GM18517 (cell line): ENCODE data around the gene KIF5B.
"Not testable (repeated sequence)": the region's sequence is repeated elsewhere in the genome, so short reads cannot be mapped to it uniquely, and the experiment has no call there.

Source experiments
- ATAC-seq: cut with Tn5 transposase; IDR thresholded peaks from one replicate; pipeline ENCODE4 v1.9.1; 2021; ENCODE audit warnings: mild to moderate bottlenecking, moderate library complexity; ENCODE audit not compliant: unreplicated experiment

Gene KIF5B

DNA sequence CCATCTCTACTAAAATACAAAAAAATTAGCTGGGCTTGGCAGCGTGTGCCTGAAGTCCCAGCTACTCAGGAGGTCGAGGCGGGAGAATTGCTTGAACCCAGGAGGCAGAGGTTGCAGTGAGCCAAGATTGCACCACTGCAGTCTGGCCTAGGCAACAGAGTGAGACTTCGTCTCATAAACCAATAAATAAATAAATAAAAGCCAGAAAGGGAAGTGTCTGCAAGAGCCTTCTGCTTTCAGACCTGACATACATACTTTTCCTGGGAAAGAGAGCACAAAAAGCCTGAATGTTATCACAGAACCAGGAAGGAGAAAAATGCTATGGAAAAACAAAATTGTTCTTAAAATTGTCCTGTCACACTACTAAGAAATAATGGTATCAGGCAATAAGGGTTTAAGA, 4.1 kb upstream of the KIF5B start:
- no peak for ATAC-seq

DNA sequence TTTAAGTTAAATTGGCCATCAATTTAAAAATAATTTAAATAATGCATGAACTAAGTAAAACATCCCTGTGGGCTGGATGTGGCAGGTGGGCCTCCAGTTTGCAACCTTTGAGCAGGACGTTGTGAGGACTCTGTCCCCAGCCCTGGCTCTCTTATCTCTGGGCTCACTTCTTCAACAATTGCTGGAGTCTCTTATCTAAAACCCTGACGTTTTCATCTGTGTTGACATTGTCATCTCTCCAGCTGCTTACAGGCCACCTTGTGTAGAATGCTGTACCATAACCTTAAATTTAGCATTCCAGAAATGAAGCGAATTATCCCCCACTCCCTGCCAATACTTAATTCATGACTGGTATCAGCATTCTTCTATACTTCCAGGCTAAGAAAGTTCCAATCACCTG, 3.2 kb upstream of the KIF5B start:
- no peak for ATAC-seq

DNA sequence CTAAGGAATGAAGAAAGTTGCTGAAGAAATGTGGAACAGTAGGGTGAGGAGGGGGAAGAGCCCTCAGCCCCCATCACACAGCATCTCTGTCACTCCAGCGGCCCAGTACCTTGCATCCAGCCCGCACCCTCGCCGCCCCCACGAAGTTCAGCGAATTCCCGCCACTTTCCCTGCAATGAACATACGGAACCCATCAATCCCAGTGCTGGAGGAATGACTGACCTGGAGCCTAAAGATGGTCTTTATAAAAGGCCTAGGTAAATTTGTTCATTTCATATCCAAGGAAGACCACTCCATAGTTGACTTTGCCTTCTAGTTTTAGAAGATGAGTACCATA, 779 bp upstream of the KIF5B start:
- no peak for ATAC-seq

DNA sequence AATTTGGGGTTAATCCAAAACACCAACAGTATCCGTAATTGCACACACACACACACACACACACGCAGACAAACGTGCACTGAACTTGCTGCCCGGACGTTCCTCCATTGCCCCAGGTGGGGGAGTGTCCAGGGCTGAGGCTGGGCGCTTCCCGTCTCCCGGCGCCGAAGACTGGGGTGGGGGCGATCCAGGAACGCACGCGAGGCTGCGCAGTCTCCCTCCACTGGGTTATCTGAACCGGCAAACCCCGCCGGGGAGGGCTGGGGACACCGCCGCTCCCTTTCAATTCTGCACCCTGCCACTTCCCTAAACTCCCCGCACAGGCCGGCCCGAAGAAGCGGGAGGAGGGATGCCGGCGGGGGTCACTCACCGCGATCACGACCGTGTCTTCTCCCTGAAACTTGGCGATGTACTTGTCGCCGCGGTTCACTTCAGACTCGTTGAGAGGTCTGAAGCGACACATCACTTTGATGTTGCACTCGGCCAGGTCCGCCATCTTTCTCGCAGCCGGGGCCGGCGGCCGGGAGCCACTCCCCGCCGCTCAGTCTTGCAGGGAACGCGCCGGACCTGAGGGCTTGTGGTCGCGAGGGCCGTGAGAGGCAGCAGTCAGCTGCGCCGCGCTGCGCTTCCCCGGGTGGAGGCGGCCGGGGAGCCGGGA, 618 bp downstream of the KIF5B start:
- peak; percentile 56 for ATAC-seq

DNA sequence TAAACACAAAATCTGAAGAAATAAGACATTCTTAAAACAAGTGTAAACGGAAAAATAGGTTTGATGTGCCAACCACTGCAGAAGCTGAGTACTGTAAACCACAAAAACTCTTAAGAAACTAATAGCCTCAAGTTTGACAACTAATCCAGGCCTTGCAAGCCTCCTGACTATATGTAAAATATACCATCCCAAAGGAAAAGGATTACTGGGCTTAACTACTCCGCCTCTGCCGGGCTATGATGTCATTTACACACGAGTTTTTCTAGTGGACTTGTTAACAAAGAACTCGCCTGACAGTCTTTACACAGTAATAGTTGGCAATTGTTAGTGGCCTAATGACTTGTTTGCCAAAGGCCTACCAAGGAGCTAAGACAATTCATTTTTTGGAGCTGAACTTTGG, 2.1 kb downstream of the KIF5B start:
- no peak for ATAC-seq

DNA sequence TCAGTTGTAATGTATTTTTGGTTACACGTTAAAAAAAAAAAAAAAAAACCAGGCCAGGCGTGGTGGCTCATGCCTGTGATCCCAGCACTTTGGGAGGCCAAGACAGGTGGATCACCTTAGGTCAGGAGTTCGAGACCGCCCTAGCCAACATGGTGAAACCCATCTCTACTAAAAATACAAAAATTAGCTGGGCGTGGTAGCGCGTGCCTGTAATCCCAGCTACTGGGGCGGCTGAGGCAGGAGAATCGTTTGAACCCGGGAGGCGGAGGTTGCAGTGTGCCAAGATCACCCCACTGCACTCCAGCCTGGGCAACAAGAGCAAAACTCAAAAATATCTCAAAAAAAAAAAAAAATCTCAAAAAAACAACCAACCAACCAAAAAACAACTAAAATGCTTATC, 2.8 kb downstream of the KIF5B start:
- ATAC-seq = not testable (repeated sequence)

DNA sequence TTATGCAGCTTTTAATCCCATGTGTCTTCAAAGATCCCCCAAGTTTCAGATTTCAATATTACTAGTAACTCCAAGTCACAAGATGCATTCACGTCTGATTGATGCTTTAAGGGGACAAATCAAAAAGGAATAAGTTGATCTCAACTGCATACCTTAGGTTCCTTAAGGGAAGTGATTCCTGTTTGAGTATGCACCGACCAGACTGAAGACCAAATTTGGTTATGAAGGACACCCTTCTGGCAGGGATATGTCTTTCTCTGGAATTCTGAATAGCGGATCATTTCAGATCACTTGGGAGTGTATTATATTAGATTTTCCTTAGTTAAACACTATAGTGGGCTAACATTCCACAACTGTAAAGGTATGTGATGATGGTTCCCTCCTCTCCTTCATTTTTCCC, 4.3 kb downstream of the KIF5B start:
- ATAC-seq = no peak

DNA sequence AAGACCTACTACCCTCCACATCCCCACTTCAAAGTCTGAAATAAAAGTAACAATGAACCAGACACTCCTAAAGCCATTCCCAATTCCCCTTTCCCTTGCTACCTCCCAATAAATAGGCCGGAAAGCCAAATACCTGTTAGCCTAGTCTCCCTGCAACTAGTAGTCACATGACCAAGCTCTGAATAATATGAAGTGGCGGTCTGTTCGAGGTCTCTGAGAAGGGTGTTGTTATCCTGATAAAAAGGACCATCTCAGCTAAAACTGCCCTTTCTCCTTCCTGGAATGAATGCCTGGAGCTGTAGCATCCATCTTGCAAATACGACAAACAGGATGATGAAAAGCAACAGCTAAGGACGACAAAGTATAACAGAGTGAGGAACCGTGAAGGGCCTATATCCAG, 6.0 kb downstream of the KIF5B start:
- no peak for ATAC-seq

DNA sequence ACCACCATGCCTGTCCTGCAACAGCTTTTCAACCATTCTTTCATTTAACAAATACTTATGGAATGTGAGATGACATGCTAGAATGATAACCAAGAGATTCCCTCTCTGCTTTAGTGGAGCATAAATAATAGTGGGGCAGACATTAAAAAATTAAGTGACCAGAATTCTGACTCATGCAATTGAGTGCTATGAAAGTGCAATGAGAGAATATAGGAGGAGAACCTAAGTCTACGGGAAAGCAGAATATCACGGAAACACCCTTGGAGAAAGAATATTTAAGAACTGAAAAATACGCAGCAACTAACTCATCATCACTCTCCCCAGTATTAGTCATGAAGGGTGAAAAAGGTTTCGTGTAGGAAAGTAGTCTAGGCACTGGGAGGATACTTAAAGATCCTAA, 7.1 kb downstream of the KIF5B start:
- no peak for ATAC-seq

DNA sequence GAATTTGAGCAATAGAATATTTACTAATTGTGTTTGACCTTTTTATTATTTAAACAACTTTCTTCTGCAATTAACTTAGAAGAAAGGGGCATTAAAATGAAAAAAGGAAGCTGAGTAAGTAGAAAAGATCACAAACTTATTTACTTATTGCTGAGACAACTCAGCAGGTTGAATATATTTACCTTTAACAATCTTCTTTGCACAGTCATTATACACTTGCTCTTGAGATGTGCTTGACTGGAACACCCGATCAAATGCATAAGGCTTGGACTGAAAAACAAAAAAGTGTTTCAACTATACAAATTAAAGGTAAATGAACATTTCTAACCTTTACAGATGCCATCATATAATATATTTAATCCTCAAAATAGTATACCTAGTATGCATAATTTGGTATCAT, 7.9 kb downstream of the KIF5B start:
- ATAC-seq = no peak

DNA sequence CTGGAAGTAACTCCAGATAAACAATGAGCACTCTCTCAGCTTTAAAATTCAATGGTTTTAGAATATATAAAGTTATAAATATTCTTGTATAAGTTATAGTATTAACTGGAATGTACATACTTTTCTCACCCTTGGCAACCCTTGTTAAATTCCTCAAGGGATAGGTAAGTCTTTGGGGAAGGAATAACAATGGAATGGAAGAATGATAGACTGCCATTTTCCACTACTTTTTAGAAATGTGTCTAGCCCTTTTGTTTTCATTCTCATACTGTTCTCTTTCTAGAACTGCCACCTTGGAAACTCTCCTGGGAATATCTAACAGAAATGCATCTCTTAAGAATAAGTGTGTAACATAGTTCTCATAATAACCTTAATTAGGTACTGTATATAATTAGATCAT, 8.3 kb downstream of the KIF5B start:
- no peak for ATAC-seq

DNA sequence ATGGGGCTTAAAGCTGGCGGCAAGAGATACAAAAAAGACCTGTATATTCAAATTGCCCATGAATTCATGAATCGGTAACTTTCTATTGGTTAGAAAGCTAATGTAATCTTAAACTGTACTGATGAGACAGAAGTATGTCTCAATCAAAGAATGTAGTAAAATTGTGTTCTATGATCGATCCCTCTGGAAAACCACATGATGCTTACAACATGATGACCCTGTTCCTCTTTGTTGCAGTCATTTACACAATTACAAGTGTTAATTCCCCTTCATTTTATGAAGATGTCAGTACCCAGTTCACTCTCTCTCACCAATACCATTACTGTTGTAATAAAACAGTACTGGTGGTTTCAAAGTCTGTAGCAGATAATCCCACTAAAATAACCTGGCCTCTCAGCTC, 10.1 kb downstream of the KIF5B start:
- no peak for ATAC-seq

DNA sequence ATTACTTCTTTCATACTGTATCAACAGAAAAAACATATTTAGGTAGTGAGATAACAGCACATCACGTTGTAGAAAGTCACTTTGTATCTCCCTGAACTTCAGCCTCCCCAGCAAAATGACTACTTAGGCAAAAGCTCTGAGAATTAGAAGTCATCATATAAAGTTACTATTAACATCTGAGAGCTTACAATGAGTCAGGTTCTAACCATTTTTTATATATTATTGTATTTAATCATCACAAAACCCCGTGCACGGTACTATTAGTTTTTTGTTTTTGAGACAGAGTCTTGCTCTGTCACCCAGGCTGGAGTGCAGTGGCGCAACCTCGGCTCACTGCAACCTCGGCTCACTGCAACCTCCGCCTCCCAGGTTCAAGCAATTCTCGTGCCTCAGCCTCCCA, 13.5 kb downstream of the KIF5B start:
- ATAC-seq = not testable (repeated sequence)

DNA sequence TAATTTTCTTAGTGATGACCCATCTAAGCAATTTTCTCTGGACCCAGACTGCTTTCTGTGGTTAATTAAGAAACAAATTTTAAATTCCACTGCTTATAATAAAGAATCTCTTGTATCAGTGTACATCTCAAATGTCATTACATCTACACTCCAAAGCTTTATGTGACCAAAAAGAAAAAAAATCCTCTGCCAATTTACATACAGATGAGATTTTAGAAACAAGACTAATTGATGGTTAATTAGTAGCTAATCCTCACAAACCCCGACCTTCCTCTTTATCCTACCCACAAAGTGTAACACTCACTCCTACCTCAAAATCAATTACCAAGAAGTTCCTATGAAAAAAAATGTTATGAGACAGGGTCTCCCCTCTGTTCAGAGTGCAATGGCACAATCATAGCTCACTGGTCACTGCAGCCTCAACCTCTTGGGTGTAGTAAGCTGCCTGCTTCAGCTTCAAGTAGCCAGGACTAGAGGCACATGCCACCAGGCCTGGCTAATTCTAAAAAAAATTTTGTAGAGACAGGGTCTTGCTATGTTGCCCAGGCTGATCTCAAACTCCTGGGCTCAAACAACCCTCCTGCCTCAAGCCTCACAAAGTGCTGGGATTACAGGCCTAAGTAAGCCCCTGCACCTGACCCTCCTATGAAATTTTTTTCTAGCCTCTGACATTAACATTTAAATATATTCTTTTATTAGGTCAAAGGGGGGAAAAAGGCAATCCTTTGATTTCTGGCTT, 14.8 kb downstream of the KIF5B start:
- no peak for ATAC-seq

DNA sequence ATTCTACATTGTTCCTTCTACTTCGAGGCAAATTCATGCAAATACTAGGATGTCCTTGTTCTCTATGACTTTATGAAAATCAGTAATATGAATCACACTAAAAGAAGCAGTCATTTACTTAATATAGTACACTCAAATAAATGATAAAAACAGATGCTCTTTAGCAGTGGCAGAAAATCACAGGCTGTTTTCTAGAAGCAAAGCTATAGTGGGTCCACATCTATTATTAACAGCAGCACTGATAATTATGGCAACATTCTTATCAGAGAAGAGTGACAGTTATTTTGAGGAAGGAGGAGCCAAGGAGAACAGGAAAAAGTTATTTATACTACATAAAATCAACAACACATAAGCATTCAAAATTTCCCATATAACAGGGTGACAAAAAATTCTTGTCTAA, 16.5 kb downstream of the KIF5B start:
- no peak for ATAC-seq

DNA sequence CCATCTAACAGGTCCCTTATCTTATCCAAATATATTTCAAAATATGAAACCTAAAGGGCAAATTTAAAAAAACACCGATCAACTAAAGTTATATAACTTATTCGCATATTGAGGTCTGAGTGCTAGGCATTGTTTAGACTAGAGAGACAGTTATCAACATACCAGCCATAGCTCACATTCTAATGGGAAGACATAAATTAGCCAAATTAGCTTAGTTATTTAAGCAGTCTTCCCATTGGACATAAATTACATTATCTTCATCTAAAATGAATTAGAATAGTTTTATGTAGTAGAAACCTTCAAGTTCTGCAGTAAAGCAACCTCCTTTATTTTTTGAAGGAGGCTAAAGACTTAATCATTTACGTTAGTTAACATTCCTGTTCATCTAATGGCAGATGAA, 17.4 kb downstream of the KIF5B start:
- ATAC-seq = no peak

DNA sequence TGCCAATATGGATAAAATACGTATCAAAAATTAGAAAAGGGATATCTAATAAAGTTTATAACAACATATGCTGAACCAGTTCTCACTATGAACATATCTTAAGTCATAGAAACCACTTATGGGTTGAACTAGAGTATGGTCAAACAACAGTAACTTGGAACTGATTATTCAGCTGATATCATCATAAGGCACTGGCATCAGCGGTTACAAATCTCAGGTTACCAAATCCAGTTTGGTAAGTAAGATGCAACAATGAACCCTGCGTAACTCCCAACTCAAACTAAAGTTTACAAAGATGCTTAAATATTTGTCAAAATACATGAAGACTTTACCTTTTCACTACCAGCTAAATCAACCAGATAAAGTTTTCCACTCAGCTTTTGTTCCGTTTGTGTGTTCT, 19.3 kb downstream of the KIF5B start:
- no peak for ATAC-seq

DNA sequence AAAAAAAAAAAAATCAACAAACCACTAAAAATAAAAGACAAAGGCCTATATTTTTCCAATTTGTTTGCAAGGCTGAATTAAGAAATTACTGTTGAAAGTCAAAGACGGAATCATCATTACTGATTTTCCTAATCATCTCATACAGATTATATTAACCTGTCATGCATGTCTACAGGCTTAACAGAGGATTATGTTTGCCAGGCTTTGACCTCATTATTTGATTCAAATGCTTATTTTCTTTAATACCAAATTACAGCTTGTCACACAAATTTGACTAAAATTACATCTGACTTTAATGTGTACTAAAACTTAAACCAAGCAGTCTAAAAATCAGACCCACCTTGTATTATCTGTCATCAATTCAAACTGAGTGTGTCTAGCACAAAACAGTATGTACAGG, 21.2 kb downstream of the KIF5B start:
- ATAC-seq = no peak

DNA sequence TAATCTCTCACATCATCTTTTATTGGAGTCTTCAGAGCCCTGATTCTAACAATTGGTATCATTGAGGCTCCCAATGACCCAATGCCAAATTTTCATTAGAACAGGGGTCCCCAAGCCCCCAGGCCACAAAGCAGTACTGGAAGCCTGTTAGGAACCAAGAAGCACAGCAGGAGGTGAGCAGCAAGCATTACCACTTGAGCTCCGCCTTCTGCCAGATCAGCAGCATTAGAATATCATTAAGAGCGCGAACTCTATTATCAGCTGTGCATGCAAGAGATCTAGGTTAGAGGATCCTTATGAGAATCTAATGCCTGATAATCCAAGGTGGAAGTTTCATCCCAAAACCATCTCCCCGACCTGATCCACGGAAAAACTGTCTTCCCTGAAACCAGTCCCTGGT, 23.1 kb downstream of the KIF5B start:
- no peak for ATAC-seq

DNA sequence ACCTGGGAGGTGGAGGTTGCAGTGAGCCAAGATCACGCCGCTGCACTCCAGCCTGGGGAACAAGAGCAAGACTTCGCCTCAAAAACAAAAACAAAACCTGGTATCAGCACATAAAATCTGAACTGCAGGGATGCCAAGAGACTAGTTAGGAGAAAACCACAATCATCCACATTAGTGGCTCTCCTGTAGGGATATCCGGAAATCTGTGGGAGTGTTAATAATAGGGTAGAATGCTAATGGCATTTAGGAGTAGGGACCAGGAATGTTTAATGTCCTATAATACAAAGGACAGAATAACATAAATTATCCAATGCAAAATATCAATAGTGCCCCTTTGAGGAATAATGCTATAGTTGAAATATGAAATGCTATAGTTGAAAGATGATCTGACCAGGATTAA, 24.3 kb downstream of the KIF5B start:
- no peak for ATAC-seq

DNA sequence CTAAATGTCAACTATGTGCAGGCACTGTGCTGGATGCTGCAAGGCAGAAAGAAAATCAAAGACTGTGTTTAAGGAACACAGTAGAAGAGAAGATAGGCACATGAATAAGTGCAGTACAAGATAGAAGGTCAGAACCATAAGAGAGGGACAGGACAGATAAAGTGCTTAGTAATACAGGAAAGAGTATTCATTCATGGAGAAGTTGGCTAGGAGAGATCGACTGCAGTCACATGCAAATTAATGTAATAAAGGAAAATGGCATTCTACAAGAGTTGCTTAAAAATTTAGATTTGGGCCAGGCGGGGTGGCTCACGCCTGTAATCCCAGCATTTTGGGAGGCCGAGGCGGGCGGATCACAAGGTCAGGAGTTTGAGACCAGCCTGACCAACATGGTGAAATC, 24.8 kb downstream of the KIF5B start:
- no peak for ATAC-seq

DNA sequence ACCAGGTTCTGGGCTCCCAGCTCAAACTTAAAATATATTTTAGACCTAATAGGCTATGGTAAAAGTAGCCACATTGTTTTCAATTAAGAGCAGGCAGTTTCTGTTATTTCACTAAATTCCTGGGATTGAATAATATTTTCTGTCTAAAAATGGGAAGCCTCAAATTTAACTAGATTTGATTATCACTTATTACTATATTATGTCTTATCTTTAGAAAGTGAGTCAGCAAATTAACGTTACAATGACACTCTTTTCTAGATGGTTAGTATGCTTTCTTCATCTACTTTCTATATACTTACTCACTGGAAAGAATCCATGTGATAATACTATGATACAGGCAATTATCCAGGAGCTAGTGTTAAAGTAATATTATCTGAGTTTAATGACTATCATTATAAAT, 27.5 kb downstream of the KIF5B start:
- no peak for ATAC-seq

DNA sequence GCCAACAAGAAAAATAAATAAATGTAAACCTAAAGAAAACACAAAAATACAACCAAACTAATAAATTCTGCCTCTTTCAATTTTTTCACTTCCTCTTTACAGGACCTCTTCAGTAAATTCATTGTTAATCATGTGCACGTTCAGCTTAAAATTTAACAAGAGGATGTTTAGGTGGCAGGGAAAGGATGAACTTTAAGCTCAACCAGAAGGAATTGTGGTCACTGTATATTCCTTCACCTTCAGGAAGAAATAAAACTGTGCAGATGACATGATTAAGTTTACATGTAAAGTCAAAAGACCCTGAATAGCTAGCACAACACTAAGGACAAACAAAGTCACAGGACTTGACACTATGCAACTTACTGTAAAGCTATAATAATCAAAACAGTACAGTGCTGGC, 33.0 kb downstream of the KIF5B start:
- ATAC-seq = no peak
